Stimulated activated CD8-positive, alpha-beta memory T cell treated with anti-CD3 and anti-CD28 coated beads, Interleukin-4, amount 100 ng/mL, for 4 hours (primary cell): Measurements from ENCODE around the gene NAV1.
"Not testable (repeated sequence)": the region's sequence is repeated elsewhere in the genome, so short reads cannot be mapped to it uniquely, and the experiment has no call there.

Source experiments
- DNase-seq, 2 donors: peaks; one replicate each; pipeline ENCODE4 v3.0.0-alpha.2; 2020; ENCODE audit warnings: low read depth in 2 of 2, low spot score in 1 of 2

Gene NAV1

DNA sequence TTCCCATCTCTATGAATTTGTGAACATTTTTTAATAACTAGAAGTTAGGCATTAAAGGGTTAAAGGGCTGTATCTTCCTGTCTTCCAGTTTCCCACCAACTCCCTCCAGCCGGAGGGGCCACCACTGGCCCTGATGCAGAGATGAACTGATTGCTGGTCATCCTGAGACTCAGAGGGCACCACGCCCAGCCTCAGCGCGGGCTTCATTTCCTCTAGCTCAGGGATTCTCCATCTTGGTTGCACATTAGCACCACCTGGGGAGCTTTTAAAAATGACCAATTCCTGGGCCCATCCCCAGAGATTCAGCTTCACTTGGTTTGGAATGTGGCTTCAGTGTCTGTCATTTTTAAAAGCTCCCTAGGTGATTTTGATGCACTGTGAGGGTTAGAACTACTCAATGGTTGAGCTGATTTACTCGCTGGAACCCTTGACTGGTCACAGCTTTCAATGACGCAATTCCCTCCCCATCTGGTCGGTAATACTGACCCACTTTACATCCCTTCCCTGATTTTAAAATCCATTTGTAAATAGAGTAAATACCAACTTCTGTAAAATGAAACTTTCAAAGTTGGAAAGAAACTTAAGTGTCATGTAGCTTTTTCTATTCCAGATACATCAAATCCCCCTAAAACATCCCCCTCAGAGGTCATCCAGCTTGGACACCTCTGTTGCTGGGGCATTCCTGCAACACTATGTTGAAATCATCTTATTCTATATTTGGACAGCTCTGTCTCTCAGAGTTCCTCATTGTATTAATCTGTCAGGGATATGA is 5.1 kb downstream of the NAV1 start:
- DNase-seq = no peak

GRCh38 chr1:201544710-201545109 is 5.8 kb downstream of the NAV1 start:
- no peak for DNase-seq

- DNase-seq = no peak
Observed at GRCh38 chr1:201545851-201546492, 7.0 kb downstream of the NAV1 start.

- not testable (repeated sequence) for DNase-seq
Observed at GRCh38 chr1:201549522-201549921, 10.6 kb downstream of the NAV1 start.

GRCh38 chr1:201551096-201551495 is 12.2 kb downstream of the NAV1 start:
- DNase-seq = no peak

GRCh38 chr1:201551877-201552731 is 13.2 kb downstream of the NAV1 start:
- DNase-seq = no peak

GRCh38 chr1:201552941-201553351 is 14.0 kb downstream of the NAV1 start:
- DNase-seq = no peak

DNA sequence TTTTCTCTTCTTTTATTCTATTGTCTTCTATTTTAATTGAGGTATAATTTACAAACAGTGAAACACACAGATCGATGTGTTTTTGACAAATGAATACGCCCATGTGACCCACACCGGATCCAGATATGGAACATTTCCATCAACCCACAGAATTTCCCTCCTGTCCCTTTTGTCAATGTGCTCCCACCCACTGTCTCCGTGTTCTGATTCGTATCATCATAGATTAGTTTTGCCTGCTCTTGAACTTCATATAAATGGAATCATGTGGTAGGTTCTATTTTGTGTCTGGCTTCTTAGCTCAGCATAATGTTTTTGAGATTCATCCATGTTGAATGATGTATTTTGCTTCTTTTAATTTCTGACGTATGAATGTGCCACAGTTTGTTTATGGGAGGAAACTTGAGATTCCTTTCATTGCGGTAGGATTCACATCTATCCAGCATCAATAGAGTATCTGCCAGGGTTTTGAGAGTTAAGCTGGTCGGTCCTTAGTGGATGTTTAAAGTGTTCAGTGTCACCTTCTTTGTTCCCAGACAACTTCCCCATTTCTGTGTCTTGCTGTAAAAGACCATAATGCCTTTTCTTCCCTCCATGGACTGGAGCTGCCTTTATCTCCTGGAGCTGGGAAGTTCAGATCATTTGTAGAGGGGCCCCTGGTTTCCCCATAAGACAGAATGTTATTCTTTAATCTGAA is 14.7 kb downstream of the NAV1 start:
- DNase-seq = no peak

GRCh38 chr1:201554190-201554600 is 15.3 kb downstream of the NAV1 start:
- DNase-seq = no peak

DNA sequence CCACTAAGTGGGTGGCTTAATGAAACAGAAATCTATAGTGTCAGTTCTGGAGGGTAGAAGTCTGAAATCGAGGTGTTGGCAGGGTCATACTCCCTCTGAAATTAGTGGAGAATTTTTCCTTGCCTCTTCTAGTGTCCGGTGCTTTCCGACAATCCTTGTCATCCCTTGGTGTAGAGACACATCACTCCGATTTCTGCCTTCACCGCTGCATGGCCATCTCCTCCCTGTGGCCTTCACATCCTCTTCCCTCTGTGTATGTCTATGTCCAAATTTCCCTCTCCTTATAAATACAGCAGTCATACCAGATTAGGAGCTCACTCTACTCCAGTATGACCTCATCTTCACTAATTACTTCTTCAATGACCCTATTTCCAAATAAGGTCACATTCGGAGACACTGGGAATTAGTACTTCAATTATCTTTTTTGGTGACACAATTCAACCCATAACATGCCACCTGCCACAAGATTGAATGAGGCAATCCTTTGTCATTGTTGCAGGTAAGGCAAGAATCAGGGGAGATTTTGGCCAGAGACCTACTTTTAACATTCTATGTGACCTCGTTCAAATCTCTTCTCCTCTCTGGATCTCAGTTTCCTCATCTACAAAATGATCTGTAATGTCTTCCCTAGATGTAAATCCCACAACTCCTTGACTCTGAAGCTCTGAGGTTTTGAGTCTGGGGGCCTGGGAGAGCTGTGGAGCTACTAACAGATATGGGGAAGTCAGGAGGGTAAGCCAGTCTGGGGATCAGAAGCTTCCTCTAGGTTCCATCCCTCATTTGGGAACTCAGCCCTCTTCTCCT is 16.1 kb downstream of the NAV1 start:
- DNase-seq = no peak

DNA sequence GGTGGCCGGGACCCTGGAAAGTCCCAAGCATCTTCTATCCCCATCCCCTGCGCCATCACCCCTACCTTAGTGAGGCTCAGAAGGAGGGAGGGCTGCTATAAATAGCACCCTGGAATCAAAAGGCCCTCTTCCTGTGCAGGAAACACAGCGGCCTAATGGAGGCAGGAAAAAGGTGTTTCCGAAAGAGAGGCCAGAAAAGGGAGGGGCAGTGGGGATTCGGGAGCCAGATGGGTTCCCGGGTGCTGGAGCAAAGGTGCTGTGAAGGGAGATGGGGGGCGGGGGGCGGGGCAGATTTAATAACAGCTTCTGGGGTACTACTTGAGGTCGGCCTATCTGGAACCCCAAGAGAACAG is 16.6 kb downstream of the NAV1 start:
- DNase-seq = no peak

GRCh38 chr1:201556841-201557571 is 18.1 kb downstream of the NAV1 start:
- DNase-seq = no peak

GRCh38 chr1:201557572-201557958 is 18.6 kb downstream of the NAV1 start:
- no peak for DNase-seq

- DNase-seq = peak; percentile 10 to 15
Observed at GRCh38 chr1:201559679-201560162, 20.8 kb downstream of the NAV1 start.

GRCh38 chr1:201560328-201561194 is 21.6 kb downstream of the NAV1 start:
- no peak for DNase-seq

DNA sequence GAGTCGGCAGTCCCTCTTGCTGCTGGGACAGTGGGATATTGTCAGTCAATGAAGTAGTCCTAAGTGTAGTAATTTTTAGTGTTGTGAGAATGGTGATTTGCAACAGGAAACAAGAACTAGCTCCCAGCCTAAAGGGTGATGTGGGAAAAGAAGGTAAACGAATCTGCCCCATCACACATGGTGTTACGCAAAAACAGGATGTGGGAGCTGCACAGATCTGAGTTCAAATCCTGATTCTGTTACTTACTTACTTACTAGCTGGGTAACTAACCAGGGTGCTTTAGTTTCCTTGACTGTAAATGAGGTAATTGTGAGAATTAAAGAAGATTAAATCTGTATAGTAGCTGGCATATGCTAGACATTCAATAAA is 22.3 kb downstream of the NAV1 start:
- DNase-seq = no peak

DNA sequence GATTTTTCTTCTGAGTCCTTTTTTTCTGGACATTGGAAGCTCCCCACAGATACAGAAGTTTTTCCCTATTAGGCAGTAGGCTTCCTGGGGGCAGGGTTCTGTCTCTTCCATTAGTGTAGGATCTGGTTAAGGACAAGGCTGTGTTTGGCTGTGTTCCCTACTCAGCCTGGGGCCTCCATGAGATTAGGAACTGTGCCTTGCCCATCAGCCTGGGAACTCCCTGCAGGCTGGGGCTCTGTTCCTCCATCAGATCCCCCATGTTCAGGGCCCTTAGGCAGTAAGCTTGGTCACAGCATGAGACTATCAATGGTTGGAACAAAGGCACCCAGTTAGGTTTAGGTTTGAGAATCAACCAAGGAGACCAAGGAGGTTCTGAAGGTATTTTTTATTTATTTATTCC is 22.7 kb downstream of the NAV1 start:
- no peak for DNase-seq

DNA sequence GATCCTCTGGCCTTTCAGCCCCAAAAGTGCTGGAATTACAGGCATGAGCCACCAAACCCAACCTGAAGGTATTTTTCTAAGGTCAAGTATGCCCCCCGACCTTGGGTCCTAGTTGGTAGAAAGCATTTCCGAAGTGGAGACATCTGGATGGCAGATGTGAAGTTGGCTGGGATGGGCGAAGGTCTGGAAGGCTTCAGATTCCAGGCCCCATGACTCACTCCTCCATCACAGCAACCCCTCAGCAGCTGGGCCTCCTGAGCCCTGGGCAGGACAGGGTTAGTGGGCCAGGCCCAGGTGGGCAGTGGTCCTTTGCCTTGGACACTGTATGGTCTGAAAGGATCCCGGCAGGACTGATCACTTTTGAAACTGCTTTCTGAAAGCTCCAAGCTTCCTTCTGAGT is 23.3 kb downstream of the NAV1 start:
- DNase-seq = no peak
